GM21529 (cell line): ENCODE data around the gene DNAJC25.
A peak's percentile ranks its signal among the peaks of the same experiment; 100 is the strongest.

Source experiments
- ATAC-seq: cut with Tn5 transposase; IDR thresholded peaks from one replicate; pipeline ENCODE4 v1.9.1; 2021; ENCODE audit not compliant: unreplicated experiment

DNAJC25 gene

GRCh38 chr9:111627260-111627963, 3.7 kb upstream of the DNAJC25 start:
- no peak for ATAC-seq

GRCh38 chr9:111628411-111628810, 2.7 kb upstream of the DNAJC25 start:
- ATAC-seq: no peak

GRCh38 chr9:111630182-111630963, 761 bp upstream of the DNAJC25 start:
- ATAC-seq: peak; percentile 31

- ATAC-seq: no peak
Observed at GRCh38 chr9:111630964-111631213, 245 bp upstream of the DNAJC25 start.

- ATAC-seq: no peak
Observed at GRCh38 chr9:111632060-111632459, 926 bp downstream of the DNAJC25 start.

- ATAC-seq: no peak
Observed at GRCh38 chr9:111632695-111633388, 1.7 kb downstream of the DNAJC25 start.

GRCh38 chr9:111633389-111633736, 2.2 kb downstream of the DNAJC25 start:
- no peak for ATAC-seq

- ATAC-seq: no peak
Observed at GRCh38 chr9:111634860-111635259, 3.7 kb downstream of the DNAJC25 start.

- no peak for ATAC-seq
Observed at GRCh38 chr9:111637421-111637950, 6.4 kb downstream of the DNAJC25 start.

- no peak for ATAC-seq
Observed at GRCh38 chr9:111644195-111644772, 13.2 kb downstream of the DNAJC25 start.

GRCh38 chr9:111645806-111646205, 14.7 kb downstream of the DNAJC25 start:
- ATAC-seq: no peak

GRCh38 chr9:111646417-111646816, 15.3 kb downstream of the DNAJC25 start:
- no peak for ATAC-seq

- ATAC-seq: no peak
Observed at GRCh38 chr9:111648066-111648465, 16.9 kb downstream of the DNAJC25 start.

GRCh38 chr9:111649016-111649415, 17.9 kb downstream of the DNAJC25 start:
- ATAC-seq: no peak

GRCh38 chr9:111657051-111657450, 25.9 kb downstream of the DNAJC25 start:
- no peak for ATAC-seq

GRCh38 chr9:111658943-111659342, 27.8 kb downstream of the DNAJC25 start:
- ATAC-seq: no peak

- ATAC-seq: no peak
Observed at GRCh38 chr9:111659691-111660090, 28.6 kb downstream of the DNAJC25 start.

- peak; percentile 84 for ATAC-seq
Observed at GRCh38 chr9:111661150-111661801, 30.1 kb downstream of the DNAJC25 start, which contains the start of gene GNG10. Gene GNG10 (plus strand): TSS chr9:111661605. CDS start chr9:111661635, 30 bp downstream.

- peak; percentile 32 for ATAC-seq
Observed at GRCh38 chr9:111661802-111662521, 30.8 kb downstream of the DNAJC25 start.

GRCh38 chr9:111662576-111663300, 31.6 kb downstream of the DNAJC25 start:
- no peak for ATAC-seq
